Naive thymus-derived CD8-positive, alpha-beta T cell (primary cell): ENCODE measurements around the gene CLCN6. TPM values are rescaled to one million over a fixed set of nuclear protein-coding genes. Genes with fewer than 3 reads are reported as not detected.
A peak's percentile ranks its signal among the peaks of the same experiment; 100 is the strongest.

Experiments used
- ATAC-seq, 2 donors: fragments of 150-1000 bp; cut with Tn5 transposase in 1 of 2; sonication (Bioruptor Pico), chemical (Tn5 transposase) in 1 of 2; 1 replicate in 1 of 2; 2 replicates in 1 of 2; pipeline ENCODE4 v1.10.0; 2021; ENCODE audit warnings: mild to moderate bottlenecking in 2 of 2, moderate library complexity in 2 of 2
- POLR2A ChIA-PET: fragments of 350-600 bp; sonication (Branson Sonifier 250); formaldehyde crosslinking; loops from one replicate; lab custom pipeline; 2021; ENCODE audit warnings: antibody characterized with exemption; lab: Charles Lee
- DNase-seq, 10 donors: peaks; one replicate each; pipeline versions ENCODE4 v3.0.0 to v3.0.0-alpha.2; 2020 to 2022
- H3K27ac Mint-ChIP-seq, 10 donors: one replicate each; pipeline ENCODE4 v1.8.0; 2020 to 2022; ENCODE audit warnings: mild to moderate bottlenecking in 10 of 10, mixed read lengths in 10 of 10, moderate library complexity in 4 of 10, inconsistent platforms in 1 of 10
- H3K27me3 Mint-ChIP-seq, 5 donors: one replicate each; pipeline ENCODE4 v1.8.0; 2021 to 2022; ENCODE audit warnings: mixed read lengths in 5 of 5
- H3K36me3 Mint-ChIP-seq, 3 donors: one replicate each; pipeline ENCODE4 v1.8.0; 2020 to 2022; ENCODE audit warnings: mixed read lengths in 3 of 3, mild to moderate bottlenecking in 2 of 3, inconsistent platforms in 1 of 3
- H3K4me1 Mint-ChIP-seq, 4 donors: one replicate each; pipeline ENCODE4 v1.8.0; 2021 to 2022; ENCODE audit warnings: mixed read lengths in 4 of 4
- H3K4me3 Mint-ChIP-seq, 10 donors: one replicate each; pipeline ENCODE4 v1.8.0; 2020 to 2022; ENCODE audit warnings: mild to moderate bottlenecking in 10 of 10, mixed read lengths in 10 of 10, moderate library complexity in 6 of 10, inconsistent platforms in 1 of 10
- H3K9me3 Mint-ChIP-seq, 9 donors: one replicate each; pipeline ENCODE4 v1.8.0; 2020 to 2022; ENCODE audit warnings: mixed read lengths in 9 of 9, mild to moderate bottlenecking in 3 of 9, inconsistent platforms in 1 of 9, moderate library complexity in 1 of 9
- polyA plus RNA-seq, 3 donors: library from polyadenylated mRNA; unstranded; fragments of 300-500 nt; fragmentation: Illumina TruSeq; gene quantifications; one replicate each; pipeline ENCODE4 v1.2.3, GENCODE V29; 2021
- total RNA-seq, 8 experiments: library from RNA in 2 of 8; stranded (reverse) in 2 of 8; gene quantifications; one replicate each; pipeline ENCODE4 v1.2.3 and lab custom pipeline; 2021 to 2026

The CLCN6 gene
- total and polyA plus RNA-seq, 5 experiments from 2014 or later = 1.2 to 31.8 (median 2.8) TPM

DNA sequence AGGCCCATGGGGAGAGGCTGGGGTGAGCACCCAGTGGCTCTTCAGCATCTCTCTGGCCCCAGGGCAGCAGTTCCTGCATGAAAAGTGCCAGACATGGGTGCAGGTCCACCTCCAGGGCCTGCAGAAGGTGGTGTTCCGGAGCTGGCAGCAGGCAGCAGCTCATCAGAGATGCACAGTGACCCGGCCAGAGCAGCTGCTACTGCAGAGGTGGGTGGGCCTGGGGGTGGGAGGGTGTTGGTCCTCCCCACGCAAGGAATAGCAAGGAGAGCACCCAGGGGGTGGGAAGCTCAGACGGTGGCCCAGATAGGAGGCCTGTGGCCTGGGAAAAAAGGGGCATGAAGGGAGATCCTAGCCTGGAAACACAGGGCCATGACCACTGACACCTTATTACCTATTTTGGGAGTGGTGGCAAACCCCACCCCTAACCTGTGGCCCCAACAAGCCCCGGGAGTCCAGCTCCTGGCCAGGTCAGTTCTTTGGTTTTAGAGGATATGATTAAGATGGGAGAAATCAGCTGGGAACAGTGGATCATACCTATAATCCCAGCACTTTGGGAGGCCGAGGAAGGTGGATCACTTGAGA, 23.8 kb upstream of the CLCN6 start:
- Mint-ChIP-seq H3K9me3 (no peaks in the 10 kb centered on the region), H3K4me1 (peaks cover 0 to 17% (median 9%) of the 10 kb centered on the region in 4 donors), H3K27me3 (no peaks in the 10 kb centered on the region), H3K4me3 (no peak overlapping the region), H3K27ac (no peak overlapping the region), H3K36me3 (no peaks in the 10 kb centered on the region)
- ATAC-seq (no peak), DNase-seq (no peak)
- POLR2A ChIA-PET = no interaction called here

DNA sequence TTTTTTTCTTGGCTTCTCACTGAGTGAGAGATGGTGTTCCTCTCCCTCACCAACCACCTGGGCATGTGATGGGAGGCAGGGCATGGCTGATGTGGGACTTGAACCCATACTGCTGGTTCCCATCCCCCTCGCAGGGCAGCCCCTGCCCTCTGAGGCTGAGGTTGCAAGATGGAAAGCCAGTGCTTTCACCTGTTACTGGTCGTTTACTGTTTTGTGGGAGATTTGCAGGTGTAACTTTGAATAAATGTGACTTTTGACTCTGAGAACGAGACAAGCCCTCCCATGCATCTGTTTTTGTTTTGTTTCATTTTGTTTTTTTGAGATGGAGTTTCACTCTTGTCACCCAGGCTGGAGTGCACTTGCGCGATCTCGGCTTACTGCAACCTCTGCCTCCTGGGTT, 22.4 kb upstream of the CLCN6 start:
- Mint-ChIP-seq H3K27ac (peak overlapping the region in 3 of 10 donors; percentile 24 to 37 (median 34)), H3K27me3 (no peaks in the 10 kb centered on the region), H3K4me3 (peak overlapping the region in 2 of 10 donors; percentile 51 to 52), H3K36me3 (no peaks in the 10 kb centered on the region), H3K4me1 (peaks cover 0 to 17% (median 9%) of the 10 kb centered on the region in 4 donors), H3K9me3 (no peaks in the 10 kb centered on the region)
- ATAC-seq (no peak), DNase-seq (no peak)
- POLR2A ChIA-PET = interaction anchor here (0.8 kb wide), 1 partner anchor 19 kb away, joined by 3 read pairs; no protein-coding TSS in a partner anchor

DNA sequence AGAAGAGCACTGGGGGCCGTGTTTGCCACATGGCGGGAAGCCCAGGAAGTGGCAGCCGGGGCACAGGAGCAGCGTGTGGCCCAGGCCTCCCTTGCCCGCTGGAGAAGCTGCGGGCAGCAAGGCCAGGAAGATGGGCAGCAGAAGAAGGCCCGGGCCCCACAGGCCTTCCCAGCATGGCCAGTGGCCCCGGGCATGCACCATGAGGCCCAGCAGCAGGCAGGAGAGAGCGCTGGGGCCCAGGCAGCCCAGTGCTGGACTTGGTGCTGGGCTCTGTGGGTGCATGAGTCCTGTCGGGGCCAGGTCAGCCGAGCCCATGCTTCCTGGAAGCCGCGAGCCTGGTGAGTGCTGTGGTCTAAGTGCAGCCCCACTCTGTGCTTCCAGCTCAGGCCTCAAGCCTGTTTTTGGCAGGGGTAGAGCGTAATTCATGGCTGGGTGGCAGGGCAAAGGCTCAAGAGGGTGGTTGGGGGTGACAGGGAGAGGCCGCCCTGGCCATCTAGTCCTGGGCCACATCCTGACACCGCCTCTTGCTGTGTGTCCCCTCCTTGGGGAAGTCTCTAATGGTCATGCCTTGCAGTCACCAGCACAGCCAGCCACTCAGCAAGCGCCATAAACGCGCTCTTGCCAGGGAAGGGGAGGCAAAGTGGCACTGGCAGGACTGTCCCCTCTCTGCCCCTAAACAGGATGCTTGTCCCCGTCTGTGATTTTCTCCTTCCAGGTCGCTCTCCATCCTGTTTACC, 21.6 kb upstream of the CLCN6 start:
- peak; percentile 8 to 19 for ATAC-seq
- H3K4me3 Mint-ChIP-seq = peak overlapping the region in 5 of 10 donors; percentile 10 to 64 (median 36)
- no peaks in the 10 kb centered on the region for H3K27me3 Mint-ChIP-seq
- POLR2A ChIA-PET = interaction anchor here (0.8 to 1.7 kb wide), 2 partner anchors 18 to 22 kb away, joined by 3 to 8 read pairs; partner anchors contain the start of genes CLCN6 and MTHFR
- peak overlapping the region in 1 of 10 donors; percentile 37 for H3K27ac Mint-ChIP-seq
- no peaks in the 10 kb centered on the region for H3K36me3 Mint-ChIP-seq
- peaks cover 0 to 18% (median 9%) of the 10 kb centered on the region in 4 donors for H3K4me1 Mint-ChIP-seq
- DNase-seq = no peak
- H3K9me3 Mint-ChIP-seq = no peaks in the 10 kb centered on the region

DNA sequence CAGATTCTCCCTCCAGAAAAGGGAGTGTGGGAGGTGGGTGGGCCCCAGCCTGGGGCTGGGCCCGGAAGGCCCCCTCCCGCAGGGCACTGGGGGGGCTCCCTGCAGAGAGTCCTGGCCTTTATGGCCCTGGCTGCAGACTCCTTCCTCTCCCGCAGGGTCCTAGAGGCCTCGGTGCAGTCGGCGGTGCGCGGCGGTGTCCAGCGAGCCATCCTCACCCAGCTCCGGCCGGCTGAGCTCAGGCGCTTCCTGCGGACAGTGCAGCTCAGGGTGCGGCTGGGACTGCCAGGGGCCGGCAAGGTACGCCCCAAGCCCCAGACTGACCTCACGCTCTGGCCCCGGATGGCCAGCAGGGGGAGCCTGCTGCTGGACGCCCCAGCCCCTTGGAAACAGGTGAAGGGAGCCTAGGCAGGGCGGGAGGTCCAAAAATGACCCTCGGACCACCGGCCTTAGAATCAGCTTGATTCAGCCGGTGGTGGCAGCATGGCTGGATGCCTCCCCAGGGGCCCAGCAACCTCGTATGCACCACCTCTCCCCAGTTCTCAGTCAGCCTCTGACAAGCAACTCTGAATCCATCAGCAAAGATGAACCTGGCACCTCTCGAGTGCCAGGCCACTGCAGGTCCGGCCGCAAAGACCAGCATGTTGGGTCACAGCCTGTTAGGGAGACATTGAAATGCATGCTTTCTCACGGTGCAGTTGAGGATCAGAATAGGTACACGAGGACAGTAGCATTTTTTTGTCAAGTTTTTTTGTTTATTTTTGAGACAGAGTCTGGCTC, 20.8 kb upstream of the CLCN6 start:
- H3K27ac Mint-ChIP-seq = peak overlapping the region in 5 of 10 donors; percentile 15 to 80 (median 65)
- H3K9me3 Mint-ChIP-seq = no peaks in the 10 kb centered on the region
- H3K36me3 Mint-ChIP-seq = no peaks in the 10 kb centered on the region
- POLR2A ChIA-PET = interaction anchor here (1.7 kb wide), 1 partner anchor 21 kb away, joined by 8 read pairs; the partner anchor contains the start of genes CLCN6 and MTHFR
- DNase-seq (peak in 6 of 10 donors; percentile 18 to 34 (median 30)), ATAC-seq (peak; percentile 48 to 77)
- H3K27me3 Mint-ChIP-seq = no peaks in the 10 kb centered on the region
- H3K4me3 Mint-ChIP-seq = peak overlapping the region in 8 of 10 donors; percentile 26 to 67 (median 52)
- peaks cover 0 to 22% (median 10%) of the 10 kb centered on the region in 4 donors for H3K4me1 Mint-ChIP-seq

DNA sequence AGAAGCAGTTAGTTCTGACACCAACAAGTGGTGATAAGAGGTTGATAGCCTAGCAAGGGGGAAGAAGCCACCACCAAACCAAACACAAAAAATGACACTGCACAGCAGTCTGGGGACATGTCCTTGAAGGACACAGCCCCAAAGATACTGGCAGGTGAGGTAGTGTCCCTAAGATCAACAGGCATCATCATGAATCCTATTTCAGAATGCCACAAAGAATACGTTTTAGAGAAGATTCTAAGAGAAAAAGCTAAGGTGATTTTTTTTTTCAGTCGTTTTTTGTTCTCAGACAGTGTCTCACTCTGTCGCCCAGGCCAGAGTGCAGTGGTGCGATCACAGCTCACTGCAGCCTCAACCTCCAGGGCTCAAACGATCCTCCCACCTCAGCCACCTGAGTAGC, 19.8 kb upstream of the CLCN6 start:
- DNase-seq (no peak), ATAC-seq (no peak)
- Mint-ChIP-seq H3K27me3 (no peaks in the 10 kb centered on the region), H3K4me3 (no peak overlapping the region), H3K27ac (peak overlapping the region in 1 of 10 donors; percentile 62), H3K9me3 (no peaks in the 10 kb centered on the region), H3K4me1 (peaks cover 0 to 27% (median 11%) of the 10 kb centered on the region in 4 donors), H3K36me3 (peaks cover 0 to 6% (median 0%) of the 10 kb centered on the region in 3 donors)
- POLR2A ChIA-PET = no interaction called here

DNA sequence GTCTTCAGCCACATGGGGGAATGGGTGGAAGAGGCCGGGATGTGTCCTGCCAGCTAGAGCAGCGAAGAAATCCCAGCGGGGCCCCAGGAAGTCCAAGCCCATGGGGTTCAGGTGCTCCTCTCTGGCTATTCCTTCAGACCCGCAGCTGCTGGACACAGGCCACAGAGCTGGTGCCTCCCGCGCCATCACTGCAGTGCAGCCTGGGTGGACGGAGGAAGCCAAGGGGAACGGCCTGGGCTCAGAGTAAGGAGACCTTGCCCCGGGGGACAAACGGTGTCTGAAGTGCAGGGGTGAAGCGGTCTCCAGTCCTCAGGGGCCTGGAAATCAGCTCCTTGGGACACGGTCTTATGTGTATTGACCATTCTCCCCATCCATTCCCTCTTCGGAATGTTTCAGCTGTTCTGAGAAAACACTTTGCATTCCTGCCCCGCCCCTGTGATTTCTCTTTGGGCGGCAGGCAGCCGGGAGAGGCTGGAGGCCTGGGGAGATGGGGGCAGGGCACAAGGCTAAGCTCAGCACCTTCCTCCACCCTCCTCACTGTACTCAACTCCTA, 18.7 kb upstream of the CLCN6 start:
- peaks cover 0 to 16% (median 0%) of the 10 kb centered on the region in 3 donors for H3K36me3 Mint-ChIP-seq
- no peak overlapping the region for H3K4me3 Mint-ChIP-seq
- H3K4me1 Mint-ChIP-seq = peaks cover 0 to 27% (median 13%) of the 10 kb centered on the region in 4 donors
- DNase-seq (no peak), ATAC-seq (no peak)
- no peaks in the 10 kb centered on the region for H3K27me3 Mint-ChIP-seq
- POLR2A ChIA-PET = interaction anchor here (1.6 kb wide), 1 partner anchor 16 kb away, joined by 3 read pairs; no protein-coding TSS in a partner anchor
- H3K9me3 Mint-ChIP-seq = no peaks in the 10 kb centered on the region
- H3K27ac Mint-ChIP-seq = peak overlapping the region in 2 of 10 donors; percentile 33 to 71

DNA sequence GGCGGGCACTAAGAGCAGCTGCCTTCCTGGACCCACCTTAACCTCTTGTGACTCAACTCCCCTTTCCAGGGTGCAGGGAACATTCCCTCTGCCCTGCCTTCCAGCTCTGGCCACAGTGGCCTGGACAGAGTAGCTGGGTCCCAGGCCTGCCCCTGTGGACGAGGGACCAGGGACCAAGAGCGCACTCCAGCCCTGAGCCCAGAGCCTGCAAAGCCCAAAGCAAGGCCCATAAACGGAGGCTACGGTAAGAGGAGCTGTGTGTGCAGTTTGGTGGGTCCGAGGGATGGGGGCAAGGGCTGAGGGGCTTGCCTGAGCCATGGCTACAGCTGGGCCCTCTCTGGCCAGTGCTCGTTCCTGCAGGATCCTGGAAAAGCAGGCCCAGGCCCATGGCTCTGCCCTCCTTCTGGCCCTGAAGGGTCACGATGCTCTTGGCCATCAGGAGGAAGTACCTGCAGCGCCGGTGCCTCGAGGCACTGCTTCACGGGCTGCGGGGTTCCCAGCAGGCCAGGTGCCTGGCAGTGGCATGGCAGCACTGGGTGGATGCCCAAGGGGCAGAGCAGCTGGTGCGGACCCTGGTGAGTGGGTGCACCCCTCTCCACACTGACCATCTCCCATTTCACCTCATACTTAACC, 18.1 kb upstream of the CLCN6 start:
- no peak for DNase-seq
- no peak overlapping the region for H3K4me3 Mint-ChIP-seq
- peak overlapping the region in 3 of 10 donors; percentile 11 to 77 (median 66) for H3K27ac Mint-ChIP-seq

DNA sequence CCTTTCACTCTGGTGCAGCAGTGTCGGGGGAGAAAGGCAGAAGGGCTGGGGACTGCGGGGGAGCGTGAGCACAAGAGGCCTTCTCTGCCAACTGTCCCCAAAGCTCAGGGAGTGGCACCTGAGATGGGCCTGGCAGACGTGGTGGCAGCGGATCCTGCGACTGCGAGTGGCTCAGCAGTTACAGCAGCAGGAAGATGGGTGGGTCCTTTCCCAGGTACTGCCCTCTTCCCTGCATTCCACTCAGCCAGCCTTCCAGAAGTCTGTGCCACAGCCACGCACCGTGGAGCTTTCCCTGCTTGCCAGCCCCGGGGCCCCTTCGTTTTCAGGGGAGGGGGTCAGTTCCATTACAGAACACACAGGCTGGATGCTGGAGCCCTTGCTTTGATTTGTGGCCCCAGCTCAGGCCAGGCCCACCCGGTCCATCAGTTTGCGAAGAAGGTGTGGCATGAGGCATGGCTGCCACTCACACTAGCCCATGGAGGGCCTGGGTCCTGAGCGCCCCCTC, 17.4 kb upstream of the CLCN6 start:
- ATAC-seq (no peak), DNase-seq (no peak)
- no peak overlapping the region for H3K4me3 Mint-ChIP-seq
- POLR2A ChIA-PET = no interaction called here
- no peaks in the 10 kb centered on the region for H3K27me3 Mint-ChIP-seq
- H3K27ac Mint-ChIP-seq = peak overlapping the region in 2 of 10 donors; percentile 31 to 77
- peaks cover 0 to 21% (median 3%) of the 10 kb centered on the region in 3 donors for H3K36me3 Mint-ChIP-seq
- no peaks in the 10 kb centered on the region for H3K9me3 Mint-ChIP-seq
- peaks cover 0 to 27% (median 12%) of the 10 kb centered on the region in 4 donors for H3K4me1 Mint-ChIP-seq

More for the DNA sequence above, 18.1 kb upstream of the CLCN6 start:
- ATAC-seq = no peak
- POLR2A ChIA-PET = interaction anchor here (1.6 kb wide), 1 partner anchor 15 kb away, joined by 3 read pairs; no protein-coding TSS in a partner anchor
- Mint-ChIP-seq H3K36me3 (peaks cover 0 to 16% (median 3%) of the 10 kb centered on the region in 3 donors), H3K27me3 (no peaks in the 10 kb centered on the region), H3K4me1 (peaks cover 0 to 27% (median 13%) of the 10 kb centered on the region in 4 donors), H3K9me3 (no peaks in the 10 kb centered on the region)

DNA sequence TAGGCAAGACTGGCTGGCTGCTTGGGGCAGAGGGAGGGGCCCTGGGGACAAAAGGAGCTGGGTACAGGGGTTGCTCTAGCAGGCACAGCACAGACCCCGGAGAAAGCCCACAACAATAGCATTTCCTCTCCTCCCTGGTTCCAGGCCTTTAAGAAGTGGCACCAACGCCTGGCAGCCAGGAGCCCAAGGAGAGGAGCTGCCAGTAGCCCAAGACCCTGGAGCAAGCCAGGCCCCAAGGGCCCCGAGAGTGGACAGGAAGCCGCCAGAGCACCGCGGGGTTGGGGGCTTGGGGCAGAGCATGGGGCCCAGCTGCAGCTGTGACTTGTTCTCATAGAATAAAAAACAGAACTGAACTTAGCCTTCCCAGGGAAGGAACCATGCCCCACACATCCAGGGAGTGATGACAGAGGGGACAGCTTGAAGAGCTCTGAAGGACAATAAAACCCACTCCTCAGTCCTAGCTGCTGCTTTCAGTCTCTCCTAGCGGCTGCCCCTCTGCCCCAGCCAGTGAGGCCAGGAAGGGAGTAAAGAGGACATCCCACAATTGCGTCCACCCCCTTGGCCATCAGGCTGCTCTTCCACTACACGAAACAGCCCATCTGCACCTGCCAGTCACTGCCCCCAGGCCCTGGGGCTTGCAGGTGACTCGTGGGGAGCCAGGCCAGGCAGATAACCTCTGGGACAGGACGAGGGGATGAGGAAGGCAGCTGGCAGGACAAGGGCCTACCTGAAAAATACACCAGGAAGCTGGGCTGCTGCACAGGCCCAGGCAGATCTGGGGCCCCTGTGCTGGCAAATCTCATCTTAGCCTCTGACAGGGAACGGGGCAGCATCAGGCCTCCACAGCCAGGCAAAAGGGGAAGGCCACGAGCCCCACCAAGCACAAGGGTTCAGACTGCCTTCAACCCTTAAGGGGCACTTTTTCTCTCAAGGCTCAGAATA, 16.6 kb upstream of the CLCN6 start:
- Mint-ChIP-seq H3K36me3 (peaks cover 0 to 24% (median 6%) of the 10 kb centered on the region in 3 donors), H3K4me3 (no peak overlapping the region), H3K9me3 (no peaks in the 10 kb centered on the region), H3K4me1 (peaks cover 0 to 25% (median 10%) of the 10 kb centered on the region in 4 donors), H3K27me3 (no peaks in the 10 kb centered on the region), H3K27ac (peak overlapping the region in 7 of 10 donors; percentile 11 to 83 (median 53))
- ATAC-seq = no peak
- DNase-seq = no peak
- POLR2A ChIA-PET = no interaction called here

DNA sequence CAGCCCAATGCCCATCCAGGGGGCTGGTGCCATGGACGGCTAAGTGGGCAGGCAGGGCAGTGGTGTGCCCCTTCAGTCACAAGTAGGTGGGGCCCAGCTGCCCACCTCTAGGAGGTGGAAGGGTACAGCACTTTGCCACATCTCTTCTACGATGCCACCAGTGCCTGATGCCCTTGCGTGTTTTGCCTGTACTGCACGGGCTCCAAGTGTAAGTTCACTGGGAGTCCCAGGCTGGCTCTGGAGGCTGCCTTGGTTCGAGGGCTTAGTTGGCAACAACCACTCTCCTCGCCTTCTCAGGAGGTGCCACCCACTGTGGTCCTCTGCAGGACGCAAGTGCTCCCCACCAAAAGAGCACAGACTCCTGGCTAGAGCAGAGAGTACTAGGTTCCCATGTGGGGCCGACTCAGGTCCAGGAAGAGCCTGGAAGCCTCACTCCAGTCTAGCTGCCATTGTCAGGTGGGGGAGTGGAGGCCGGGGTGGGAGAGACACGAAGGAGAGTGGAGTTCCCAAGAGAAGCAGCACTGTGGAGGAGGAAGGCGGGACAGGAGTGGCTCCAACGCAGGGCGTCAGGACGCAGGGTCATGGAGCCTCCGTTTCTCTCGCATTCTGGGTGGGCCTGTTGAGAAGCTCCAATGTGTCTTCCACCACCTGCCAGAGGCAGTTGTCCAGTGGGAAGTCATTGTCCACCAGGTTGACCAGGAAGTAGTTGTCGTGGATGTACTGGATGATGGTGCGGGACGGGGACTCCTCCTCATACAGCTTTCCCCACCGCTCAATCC, 15.7 kb upstream of the CLCN6 start:
- Mint-ChIP-seq H3K4me3 (no peak overlapping the region), H3K4me1 (peaks cover 0 to 21% (median 8%) of the 10 kb centered on the region in 4 donors), H3K27ac (peak overlapping the region in 3 of 10 donors; percentile 38 to 52 (median 38)), H3K27me3 (no peaks in the 10 kb centered on the region), H3K36me3 (peaks cover 0 to 29% (median 11%) of the 10 kb centered on the region in 3 donors), H3K9me3 (no peaks in the 10 kb centered on the region)
- DNase-seq = no peak
- POLR2A ChIA-PET = no interaction called here
- no peak for ATAC-seq
